GM12878 (cell line): ENCODE results near the gene DNAJC25. TPM values are rescaled to one million over a fixed set of nuclear protein-coding genes. Genes with fewer than 3 reads are reported as not detected.

ENCODE experiments used
- ATAC-seq: fragments of 200-7000 bp; cut with Tn5 transposase; 3 replicates; pipeline ENCODE4 v1.9.1; 2020; ENCODE audit warnings: mild to moderate bottlenecking, moderate library complexity
- BruUV-seq: library from RNA; stranded (reverse); fragments of 400-500 nt; replicated peaks from 2 replicates; lab custom pipeline; 2021; lab: Mats Ljungman, UMichigan
- CTCF ChIA-PET: fragments of 300-600 bp; sonication (Branson Sonifier 250); formaldehyde crosslinking; extraction: SDS; loops from one replicate; lab custom pipeline; 2021; ENCODE audit warnings: inconsistent platforms; lab: Yijun Ruan, JAX
- POLR2A ChIA-PET: fragments of 350-600 bp; formaldehyde crosslinking; extraction: SDS; loops from one replicate; lab custom pipeline; 2021; ENCODE audit warnings: inconsistent platforms; lab: Charles Lee
- RAD21 ChIA-PET: fragments of 300-600 bp; sonication (Branson Sonifier 250); formaldehyde crosslinking; loops from one replicate; lab custom pipeline; 2023; ENCODE audit warnings: antibody characterized with exemption; ENCODE audit not compliant: unreplicated experiment; lab: Charles Lee
- SMC1A ChIA-PET: fragments of 300-600 bp; sonication (Branson Sonifier 250); formaldehyde crosslinking; loops from one replicate; lab custom pipeline; 2023; ENCODE audit not compliant: unreplicated experiment, uncharacterized antibody; lab: Charles Lee
- DNase-seq: peaks from one replicate; pipeline ENCODE4 v3.0.0-alpha.2; 2011; ENCODE audit warnings: low read depth, low spot score
- FAIRE-seq: peaks from 3 replicates; lab custom pipeline; 2011; peaks lifted over from hg19 to GRCh38; lab: Jason Lieb, UNC
- H2AFZ ChIP-seq: 2 replicates; pipeline ENCODE4 v1.6.0; 2011; ENCODE audit warnings: low read depth, low read length, control low read depth; ENCODE audit not compliant: control insufficient read depth
- H3K27ac ChIP-seq: 2 replicates; pipeline ENCODE4 v1.5.1; 2011; ENCODE audit warnings: control low read depth; ENCODE audit not compliant: control insufficient read depth, insufficient read depth
- H3K27me3 ChIP-seq, 2 experiments: replicated peaks in 1 of 2; 2 replicates each; pipeline versions ENCODE4 v1.6.0 to v1.6.1; 2011; ENCODE audit warnings: low read length in 1 of 2; ENCODE audit not compliant: control insufficient read depth in 2 of 2, insufficient read depth in 2 of 2
- H3K36me3 ChIP-seq, 2 experiments: 2 replicates each; pipeline ENCODE4 v1.5.1; 2011; ENCODE audit warnings: low read length in 1 of 2; ENCODE audit not compliant: control insufficient read depth in 2 of 2, insufficient read depth in 2 of 2
- H3K4me1 ChIP-seq: 2 replicates; pipeline ENCODE4 v1.6.1; 2011; ENCODE audit warnings: mild to moderate bottlenecking, low read length, moderate library complexity, mixed read lengths; ENCODE audit not compliant: control insufficient read depth, insufficient read depth
- H3K4me2 ChIP-seq: 2 replicates; pipeline ENCODE4 v1.6.0; 2011; ENCODE audit warnings: control low read depth; ENCODE audit not compliant: control insufficient read depth, insufficient read depth
- H3K4me3 ChIP-seq: fragments of 200-600 bp; sonication (generic); 2 replicates; pipeline ENCODE4 v1.5.1; 2016
- H3K79me2 ChIP-seq: 2 replicates; pipeline ENCODE4 v1.6.0; 2011; ENCODE audit warnings: low read length; ENCODE audit not compliant: control insufficient read depth, insufficient read depth
- H3K9ac ChIP-seq: 2 replicates; pipeline ENCODE4 v1.8.0; 2011; ENCODE audit warnings: low read length, control low read depth, mixed read lengths; ENCODE audit not compliant: control insufficient read depth, insufficient read depth
- H3K9me3 ChIP-seq: replicated peaks from 3 replicates; pipeline ENCODE4 v1.5.1; 2011; ENCODE audit warnings: mild to moderate bottlenecking, low read length; ENCODE audit not compliant: control insufficient read depth, insufficient read depth
- H4K20me1 ChIP-seq: 2 replicates; pipeline ENCODE4 v1.6.0; 2011; ENCODE audit not compliant: control insufficient read depth, insufficient read depth
- FOXM1 ChIP-seq: IDR thresholded peaks from 2 replicates; pipeline ENCODE4 v1.6.1; 2012; ENCODE audit warnings: low read depth, mild to moderate bottlenecking, inconsistent platforms, low read length, moderate library complexity
- GATAD2B ChIP-seq: fragments of 450-650 bp; conservative IDR thresholded peaks from 2 replicates; pipeline ENCODE4 v1.6.1; 2017; ENCODE audit warnings: low read depth, mild to moderate bottlenecking, moderate library complexity
- MEF2A ChIP-seq: IDR thresholded peaks from 2 replicates; pipeline ENCODE4 v1.6.1; 2011; ENCODE audit warnings: low read depth, mild to moderate bottlenecking, low read length, moderate library complexity; ENCODE audit not compliant: insufficient read depth
- MTA3 ChIP-seq: IDR thresholded peaks from 2 replicates; pipeline ENCODE4 v1.6.1; 2012; ENCODE audit warnings: low read length, inconsistent platforms, borderline replicate concordance
- POU2F2 ChIP-seq: IDR thresholded peaks from 3 replicates; pipeline ENCODE4 v1.6.1; 2011; ENCODE audit warnings: low read depth, mild to moderate bottlenecking, low read length, borderline replicate concordance
- RAD21 ChIP-seq: IDR thresholded peaks from 2 replicates; pipeline ENCODE4 v1.6.1; 2011; ENCODE audit warnings: mild to moderate bottlenecking, low read depth, low read length, moderate library complexity; ENCODE audit not compliant: insufficient read depth
- RELB ChIP-seq: fragments of 450-650 bp; IDR thresholded peaks from 2 replicates; pipeline ENCODE4 v1.6.1; 2017; ENCODE audit warnings: low read depth, mild to moderate bottlenecking, moderate library complexity
- SIN3A ChIP-seq: IDR thresholded peaks from 2 replicates; pipeline ENCODE4 v1.6.1; 2012; ENCODE audit warnings: low read depth, low read length, improper control_type of control experiment
- SRF ChIP-seq, 2 experiments: IDR thresholded peaks; 2 replicates each; pipeline ENCODE4 v1.6.1; 2011; ENCODE audit warnings: low read depth in 2 of 2, low read length in 2 of 2, mild to moderate bottlenecking in 1 of 2, moderate library complexity in 1 of 2
- TARDBP ChIP-seq: IDR thresholded peaks from 2 replicates; pipeline ENCODE4 v1.6.1; 2016; ENCODE audit warnings: borderline replicate concordance
- TCF12 ChIP-seq: IDR thresholded peaks from 2 replicates; pipeline ENCODE4 v1.6.1; 2011; ENCODE audit warnings: low read depth, mild to moderate bottlenecking, low read length
- WRNIP1 ChIP-seq: IDR thresholded peaks from 2 replicates; pipeline ENCODE4 v1.6.1; 2011; ENCODE audit warnings: low read depth, low read length, improper control_type of control experiment, borderline replicate concordance
- WGBS: methylation state at CpG from one replicate; pipeline ENCODE4 v1.1.6; 2016; ENCODE audit warnings: low lambda C conversion rate; ENCODE audit not compliant: insufficient replicate concordance, insufficient coverage; ENCODE audit errors: missing lambda C conversion rate; 5-methylcytosine and 5-hydroxymethylcytosine counted together
- in situ Hi-C: fragments of 300-500 bp; cut with MboI; formaldehyde crosslinking; loops from 9 replicates; pipeline ENCODE4 v1.14.3; 2018; ENCODE audit warnings: mixed read lengths
- intact Hi-C: fragments of 100-400 bp; cut with micrococcal nuclease; formaldehyde crosslinking; loops from one replicate; pipeline ENCODE4 v1.14.2; 2022; ENCODE audit not compliant: unreplicated experiment
- polyA plus RNA-seq, 11 experiments: library from polyadenylated mRNA; depleted of rRNA in 4 of 11; unstranded in 6 of 11; stranded (reverse) in 5 of 11; fragments of >200 nt; fragmentation: Nextera tagmentation in 4 of 11; fragmentation: Illumina TruSeq in 1 of 11; extraction: Ambion mirVana in 4 of 11; extraction: Trizol in 1 of 11; gene quantifications; 1 replicate in 1 of 11; 2 replicates in 10 of 11; pipeline versions ENCODE4 v1.2.1 to v1.2.3, GENCODE V29; 2011 to 2016; ENCODE audit warnings: inconsistent platforms in 2 of 11, missing spikeins in 2 of 11, low read depth in 1 of 11
- total RNA-seq, 4 experiments: library from RNA; depleted of rRNA in 3 of 4; stranded (reverse); fragments of >200 nt in 3 of 4; fragmentation: Illumina TruSeq in 1 of 4; extraction: Trizol in 1 of 4; gene quantifications; 2 replicates each; pipeline versions ENCODE4 v1.2.1 to v1.2.3, GENCODE V29; 2013 to 2021
- TF ChIP-seq, protein P1 (sequence below): fragments of 450-650 bp; formaldehyde crosslinking; IDR thresholded peaks from 2 replicates; pipeline ENCODE4 v1.4.0; 2020; ENCODE audit warnings: mild to moderate bottlenecking, moderate library complexity
- TF ChIP-seq, protein P2 (sequence below): IDR thresholded peaks from 2 replicates; pipeline ENCODE4 v1.6.1; 2012; ENCODE audit warnings: mild to moderate bottlenecking, low read depth, low read length

DNAJC25 gene
- total and polyA plus RNA-seq, 10 of the 15 experiments (the other 5 are each of a cell fraction or from before 2014, with no cell fraction given), result 2.4 to 6.4 (median 4.0) TPM

- TF ChIP-seq, protein P1, sequence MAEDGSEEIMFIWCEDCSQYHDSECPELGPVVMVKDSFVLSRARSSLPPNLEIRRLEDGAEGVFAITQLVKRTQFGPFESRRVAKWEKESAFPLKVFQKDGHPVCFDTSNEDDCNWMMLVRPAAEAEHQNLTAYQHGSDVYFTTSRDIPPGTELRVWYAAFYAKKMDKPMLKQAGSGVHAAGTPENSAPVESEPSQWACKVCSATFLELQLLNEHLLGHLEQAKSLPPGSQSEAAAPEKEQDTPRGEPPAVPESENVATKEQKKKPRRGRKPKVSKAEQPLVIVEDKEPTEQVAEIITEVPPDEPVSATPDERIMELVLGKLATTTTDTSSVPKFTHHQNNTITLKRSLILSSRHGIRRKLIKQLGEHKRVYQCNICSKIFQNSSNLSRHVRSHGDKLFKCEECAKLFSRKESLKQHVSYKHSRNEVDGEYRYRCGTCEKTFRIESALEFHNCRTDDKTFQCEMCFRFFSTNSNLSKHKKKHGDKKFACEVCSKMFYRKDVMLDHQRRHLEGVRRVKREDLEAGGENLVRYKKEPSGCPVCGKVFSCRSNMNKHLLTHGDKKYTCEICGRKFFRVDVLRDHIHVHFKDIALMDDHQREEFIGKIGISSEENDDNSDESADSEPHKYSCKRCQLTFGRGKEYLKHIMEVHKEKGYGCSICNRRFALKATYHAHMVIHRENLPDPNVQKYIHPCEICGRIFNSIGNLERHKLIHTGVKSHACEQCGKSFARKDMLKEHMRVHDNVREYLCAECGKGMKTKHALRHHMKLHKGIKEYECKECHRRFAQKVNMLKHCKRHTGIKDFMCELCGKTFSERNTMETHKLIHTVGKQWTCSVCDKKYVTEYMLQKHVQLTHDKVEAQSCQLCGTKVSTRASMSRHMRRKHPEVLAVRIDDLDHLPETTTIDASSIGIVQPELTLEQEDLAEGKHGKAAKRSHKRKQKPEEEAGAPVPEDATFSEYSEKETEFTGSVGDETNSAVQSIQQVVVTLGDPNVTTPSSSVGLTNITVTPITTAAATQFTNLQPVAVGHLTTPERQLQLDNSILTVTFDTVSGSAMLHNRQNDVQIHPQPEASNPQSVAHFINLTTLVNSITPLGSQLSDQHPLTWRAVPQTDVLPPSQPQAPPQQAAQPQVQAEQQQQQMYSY (CRISPR knock-in tag), result no peak
- TF ChIP-seq TARDBP, result no peak; the same call in 1 of the 2 replicates
- peak; percentile 91 for TF ChIP-seq TCF12
- no peak for TF ChIP-seq GATAD2B
- peak; percentile 98; the same call in 1 of the 2 replicates for TF ChIP-seq SIN3A
- no peak for TF ChIP-seq MEF2A
- peak in 1 of 2 experiments; percentile 80; a peak in 2 of 4 replicates for TF ChIP-seq SRF (IDR thresholded peaks at IDR 0.05; ENCODE audit: low read depth in 2 of 2, low read length in 2 of 2)
- 0 out of 2 replicates have a peak, but pooled peaks have one; percentile 63 for TF ChIP-seq WRNIP1
- TF ChIP-seq POU2F2, result no peak
These were observed 245 bp upstream of the DNAJC25 start (continued) for GRCh38 chr9:111630964-111631213.

DNA sequence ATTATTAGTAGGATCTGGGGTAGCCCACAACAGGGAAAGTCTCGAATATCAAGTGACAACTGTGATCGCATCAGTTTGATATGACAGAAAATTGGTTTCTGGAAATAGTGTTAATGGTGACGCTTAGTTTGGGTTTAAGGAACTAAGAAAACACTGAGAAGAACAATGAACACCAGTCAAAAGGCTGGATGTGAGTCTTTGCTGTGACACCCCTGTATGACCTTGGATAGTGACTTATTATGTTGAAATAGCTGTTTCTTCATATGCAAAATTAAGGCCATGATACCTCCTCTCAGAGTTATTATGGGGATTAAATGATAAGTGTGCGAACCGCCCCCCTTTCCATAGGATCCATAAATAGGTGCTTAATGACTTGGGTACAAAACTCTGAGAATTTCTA is 926 bp downstream of the DNAJC25 start:
- H3K4me1 ChIP-seq, result no peaks in the 10 kb centered on the region; the same call in 1 of the 2 replicates
- peak overlapping the region; percentile 67 for H3K4me2 ChIP-seq
- DNase-seq, result no peak
- H3K9ac ChIP-seq, result peak overlapping the region; percentile 72
- POLR2A ChIA-PET, result interaction anchor here (0.7 kb wide), 1 partner anchor 19 kb away, joined by 3 read pairs; no protein-coding TSS in a partner anchor
- peak overlapping the region; percentile 57 for H3K27ac ChIP-seq
- peak overlapping the region; percentile 61; the same call in 1 of the 2 replicates for H2AFZ ChIP-seq
- H3K4me3 ChIP-seq, result peak overlapping the region; percentile 86
- WGBS, result 9% methylated on average over 5 of the region's 5 CpGs
- TF ChIP-seq RELB (0 out of 2 replicates have a peak, but pooled peaks have one; percentile 21), FOXM1 (no peak), MTA3 (no peak), RAD21 (no peak)
- TF ChIP-seq, protein P2, sequence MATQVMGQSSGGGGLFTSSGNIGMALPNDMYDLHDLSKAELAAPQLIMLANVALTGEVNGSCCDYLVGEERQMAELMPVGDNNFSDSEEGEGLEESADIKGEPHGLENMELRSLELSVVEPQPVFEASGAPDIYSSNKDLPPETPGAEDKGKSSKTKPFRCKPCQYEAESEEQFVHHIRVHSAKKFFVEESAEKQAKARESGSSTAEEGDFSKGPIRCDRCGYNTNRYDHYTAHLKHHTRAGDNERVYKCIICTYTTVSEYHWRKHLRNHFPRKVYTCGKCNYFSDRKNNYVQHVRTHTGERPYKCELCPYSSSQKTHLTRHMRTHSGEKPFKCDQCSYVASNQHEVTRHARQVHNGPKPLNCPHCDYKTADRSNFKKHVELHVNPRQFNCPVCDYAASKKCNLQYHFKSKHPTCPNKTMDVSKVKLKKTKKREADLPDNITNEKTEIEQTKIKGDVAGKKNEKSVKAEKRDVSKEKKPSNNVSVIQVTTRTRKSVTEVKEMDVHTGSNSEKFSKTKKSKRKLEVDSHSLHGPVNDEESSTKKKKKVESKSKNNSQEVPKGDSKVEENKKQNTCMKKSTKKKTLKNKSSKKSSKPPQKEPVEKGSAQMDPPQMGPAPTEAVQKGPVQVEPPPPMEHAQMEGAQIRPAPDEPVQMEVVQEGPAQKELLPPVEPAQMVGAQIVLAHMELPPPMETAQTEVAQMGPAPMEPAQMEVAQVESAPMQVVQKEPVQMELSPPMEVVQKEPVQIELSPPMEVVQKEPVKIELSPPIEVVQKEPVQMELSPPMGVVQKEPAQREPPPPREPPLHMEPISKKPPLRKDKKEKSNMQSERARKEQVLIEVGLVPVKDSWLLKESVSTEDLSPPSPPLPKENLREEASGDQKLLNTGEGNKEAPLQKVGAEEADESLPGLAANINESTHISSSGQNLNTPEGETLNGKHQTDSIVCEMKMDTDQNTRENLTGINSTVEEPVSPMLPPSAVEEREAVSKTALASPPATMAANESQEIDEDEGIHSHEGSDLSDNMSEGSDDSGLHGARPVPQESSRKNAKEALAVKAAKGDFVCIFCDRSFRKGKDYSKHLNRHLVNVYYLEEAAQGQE, result no peak
- 0 out of 4 replicates have a peak, but pooled peaks cover 0 to 3% of the 10 kb centered on the region in 2 experiments for H3K36me3 ChIP-seq
- no TSS peak for BruUV-seq
- RAD21 ChIA-PET, result interaction anchor here (1.0 kb wide), 1 partner anchor 58 kb away, joined by 3 read pairs; no protein-coding TSS in a partner anchor
- CTCF ChIA-PET, result no interaction called here
- SMC1A ChIA-PET, result interaction anchor here (0.7 kb wide), 1 partner anchor 60 kb away, joined by 4 read pairs; no protein-coding TSS in a partner anchor
- H3K79me2 ChIP-seq, result peaks cover 58% of the 10 kb centered on the region
- in situ Hi-C loops, result no loop called here
- peak; percentile 6; the same call in 2 of the 3 replicates for ATAC-seq
- intact Hi-C loops, result loop anchor here (10.0 kb wide), 2 partner anchors 443 to 1377 kb away; partner anchors contain the start of gene TXN
- no peaks in the 10 kb centered on the region for H3K27me3 ChIP-seq
- H4K20me1 ChIP-seq, result no peaks in the 10 kb centered on the region
- FAIRE-seq, result no peak
- H3K9me3 ChIP-seq, result no peaks in the 10 kb centered on the region
